Adrenal gland (tissue), 5 donors: ENCODE results near the gene ADGRE1.

Experiments used
- POLR2A ChIP-seq, 2 donors: fragments of 450-650 bp; IDR thresholded peaks; one replicate each; pipeline ENCODE4 v1.6.1; 2017; ENCODE audit warnings: antibody characterized with exemption in 2 of 2, mild to moderate bottlenecking in 2 of 2, moderate library complexity in 1 of 2
- TF ChIP-seq, protein P1 (sequence below), 6 experiments: fragments of 450-650 bp in 4 of 6; fragments of 200-600 bp in 2 of 6; sonication (generic) in 1 of 6; IDR thresholded peaks; 1 replicate in 5 of 6; 2 replicates in 1 of 6; pipeline versions ENCODE4 v1.5.1 to v1.8.0; 2016 to 2021; ENCODE audit warnings: antibody characterized with exemption in 6 of 6, mild to moderate bottlenecking in 2 of 6, moderate library complexity in 1 of 6
- donor health status: DM: no; HTN: no; CAD: no.

DNA sequence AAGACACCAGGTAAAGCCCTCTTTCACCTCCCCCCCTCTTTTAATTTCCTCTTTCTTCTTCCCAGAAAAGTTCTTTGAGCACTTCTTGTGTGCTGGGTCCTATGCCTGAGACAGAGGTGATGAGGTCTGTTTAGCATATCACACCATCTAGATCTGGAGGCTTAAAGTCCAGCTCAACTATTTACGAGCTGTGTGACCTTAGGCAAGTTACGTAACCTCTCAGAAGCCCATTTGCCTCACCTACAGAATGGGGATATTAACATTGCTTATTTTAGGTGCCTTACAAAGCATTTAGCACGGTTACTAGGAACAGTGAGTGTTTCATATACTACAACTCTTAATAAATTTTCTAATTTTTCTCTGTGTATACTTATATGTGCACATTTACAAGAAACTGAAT is 47.7 kb downstream of the ADGRE1 start:
- TF ChIP-seq, protein P1, sequence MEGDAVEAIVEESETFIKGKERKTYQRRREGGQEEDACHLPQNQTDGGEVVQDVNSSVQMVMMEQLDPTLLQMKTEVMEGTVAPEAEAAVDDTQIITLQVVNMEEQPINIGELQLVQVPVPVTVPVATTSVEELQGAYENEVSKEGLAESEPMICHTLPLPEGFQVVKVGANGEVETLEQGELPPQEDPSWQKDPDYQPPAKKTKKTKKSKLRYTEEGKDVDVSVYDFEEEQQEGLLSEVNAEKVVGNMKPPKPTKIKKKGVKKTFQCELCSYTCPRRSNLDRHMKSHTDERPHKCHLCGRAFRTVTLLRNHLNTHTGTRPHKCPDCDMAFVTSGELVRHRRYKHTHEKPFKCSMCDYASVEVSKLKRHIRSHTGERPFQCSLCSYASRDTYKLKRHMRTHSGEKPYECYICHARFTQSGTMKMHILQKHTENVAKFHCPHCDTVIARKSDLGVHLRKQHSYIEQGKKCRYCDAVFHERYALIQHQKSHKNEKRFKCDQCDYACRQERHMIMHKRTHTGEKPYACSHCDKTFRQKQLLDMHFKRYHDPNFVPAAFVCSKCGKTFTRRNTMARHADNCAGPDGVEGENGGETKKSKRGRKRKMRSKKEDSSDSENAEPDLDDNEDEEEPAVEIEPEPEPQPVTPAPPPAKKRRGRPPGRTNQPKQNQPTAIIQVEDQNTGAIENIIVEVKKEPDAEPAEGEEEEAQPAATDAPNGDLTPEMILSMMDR (IDR thresholded peaks at IDR 0.05) = no peak
- TF ChIP-seq POLR2A (IDR thresholded peaks at IDR 0.05) = no peak
